Measurements from ENCODE around the gene NUTM2G. TPM values are rescaled to one million over a fixed set of nuclear protein-coding genes. Genes with fewer than 3 reads are reported as not detected.
"Not testable (repeated sequence)": the region's sequence is repeated elsewhere in the genome, so short reads cannot be mapped to it uniquely, and the experiment has no call there.

The NUTM2G gene
- total RNA-seq (not detected), polyA plus RNA-seq (not detected)
- long read RNA-seq, donor 1, partial matches to known transcripts: 0 of 2 reads
- long read RNA-seq, donor 1, other reads (novel, unspliced or antisense): 2 of 2 reads
- long read RNA-seq, donor 2, partial matches to known transcripts: 35 of 35 reads
- long read RNA-seq, donor 2, other reads (novel, unspliced or antisense): 0 of 35 reads
- long read RNA-seq, donor 3: 0 reads

DNA sequence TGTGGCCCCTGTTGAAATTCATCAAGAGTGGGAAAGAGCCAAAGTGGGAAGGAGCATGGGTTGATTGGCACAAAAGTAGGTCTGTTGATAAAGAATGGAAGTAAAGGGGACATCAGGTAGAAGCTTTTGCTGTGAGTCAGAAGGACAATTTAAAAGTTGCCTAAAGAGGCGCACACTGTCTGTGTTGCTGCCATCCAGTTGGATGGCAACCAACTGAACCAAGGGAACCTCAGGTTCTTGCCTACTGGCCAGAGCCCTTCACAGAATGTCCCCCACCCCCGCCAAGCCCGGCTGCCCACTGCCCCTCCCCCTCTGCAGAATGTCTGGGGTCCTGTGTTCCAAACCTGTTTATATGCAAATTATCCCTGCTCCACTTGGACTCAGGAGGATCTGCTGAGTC lies at the start of gene NUTM2G:
TSS of gene NUTM2G (plus strand) at position 301 of the 400 bp plus-strand sequence. CDS start 182 bp downstream, outside the sequence.
- H3K9me3 ChIP-seq; intact Hi-C loops (cut with DNase I); H3K36me3 ChIP-seq; DNase-seq; H3K27ac ChIP-seq; H3K27me3 ChIP-seq; H3K4me1 ChIP-seq (ENCODE audit: insufficient read depth); H3K4me3 ChIP-seq: not testable (repeated sequence)
- no CpG with 5 or more reads among the region's 3 CpGs for WGBS, 3 donors

- Histone ChIP-seq H3K27ac (no peak overlapping the region), H3K36me3 (no peaks in the 10 kb centered on the region), H3K27me3 (no peaks in the 10 kb centered on the region), H3K9me3 (no peaks in the 10 kb centered on the region), H3K4me3 (no peak overlapping the region), H3K4me1 (ENCODE audit: insufficient read depth) (no peaks in the 10 kb centered on the region)
- TF ChIP-seq EP300 (IDR thresholded peaks at IDR 0.05): no peak
- TF ChIP-seq POLR2A (IDR thresholded peaks at IDR 0.05): no peak
- TF ChIP-seq, protein P1, sequence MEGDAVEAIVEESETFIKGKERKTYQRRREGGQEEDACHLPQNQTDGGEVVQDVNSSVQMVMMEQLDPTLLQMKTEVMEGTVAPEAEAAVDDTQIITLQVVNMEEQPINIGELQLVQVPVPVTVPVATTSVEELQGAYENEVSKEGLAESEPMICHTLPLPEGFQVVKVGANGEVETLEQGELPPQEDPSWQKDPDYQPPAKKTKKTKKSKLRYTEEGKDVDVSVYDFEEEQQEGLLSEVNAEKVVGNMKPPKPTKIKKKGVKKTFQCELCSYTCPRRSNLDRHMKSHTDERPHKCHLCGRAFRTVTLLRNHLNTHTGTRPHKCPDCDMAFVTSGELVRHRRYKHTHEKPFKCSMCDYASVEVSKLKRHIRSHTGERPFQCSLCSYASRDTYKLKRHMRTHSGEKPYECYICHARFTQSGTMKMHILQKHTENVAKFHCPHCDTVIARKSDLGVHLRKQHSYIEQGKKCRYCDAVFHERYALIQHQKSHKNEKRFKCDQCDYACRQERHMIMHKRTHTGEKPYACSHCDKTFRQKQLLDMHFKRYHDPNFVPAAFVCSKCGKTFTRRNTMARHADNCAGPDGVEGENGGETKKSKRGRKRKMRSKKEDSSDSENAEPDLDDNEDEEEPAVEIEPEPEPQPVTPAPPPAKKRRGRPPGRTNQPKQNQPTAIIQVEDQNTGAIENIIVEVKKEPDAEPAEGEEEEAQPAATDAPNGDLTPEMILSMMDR (IDR thresholded peaks at IDR 0.05): no peak
- WGBS, 3 donors: 20 to 75% (median 73%) methylated on average over 1 of the region's 1 CpG
- no peak for DNase-seq
- intact Hi-C loops (cut with DNase I): no loop called here
These were observed 44.7 kb upstream of the NUTM2G start for GRCh38 chr9:96883922-96884321.

GRCh38 chr9:96884443-96884842 lies 44.2 kb upstream of the NUTM2G start:
- intact Hi-C loops (cut with DNase I): no loop called here
- H3K27ac ChIP-seq: no peak overlapping the region
- H3K4me1 ChIP-seq (ENCODE audit: insufficient read depth): no peaks in the 10 kb centered on the region
- DNase-seq: no peak
- no peaks in the 10 kb centered on the region for H3K9me3 ChIP-seq
- no peaks in the 10 kb centered on the region for H3K27me3 ChIP-seq
- H3K4me3 ChIP-seq: no peak overlapping the region
- WGBS, 3 donors: 66 to 85% (median 79%) methylated on average over 2 of the region's 2 CpGs
- TF ChIP-seq, protein P1 (IDR thresholded peaks at IDR 0.05): no peak
- TF ChIP-seq POLR2A (IDR thresholded peaks at IDR 0.05) (no peak), EP300 (IDR thresholded peaks at IDR 0.05) (no peak)
- no peaks in the 10 kb centered on the region for H3K36me3 ChIP-seq

DNA sequence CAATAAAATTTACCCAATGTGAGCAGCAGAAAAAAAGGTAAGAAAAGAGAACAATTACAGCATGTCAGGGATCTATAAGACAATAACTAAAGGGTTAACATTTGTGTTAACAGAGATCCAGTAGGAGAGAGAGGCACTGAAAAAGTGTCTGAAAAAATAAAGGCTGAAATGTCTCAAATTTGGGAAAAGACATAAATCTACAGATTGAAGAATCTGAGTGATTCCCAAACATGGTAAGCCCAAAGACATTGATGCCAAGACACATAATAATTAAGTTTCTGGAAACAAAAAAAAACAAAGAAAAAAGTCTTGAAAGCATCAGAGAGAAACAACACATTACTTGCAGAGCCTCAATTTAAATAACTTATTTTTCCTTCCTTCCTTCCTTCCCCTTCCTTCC lies 43.2 kb upstream of the NUTM2G start:
- no peak for TF ChIP-seq EP300 (IDR thresholded peaks at IDR 0.05)
- TF ChIP-seq, protein P1 (IDR thresholded peaks at IDR 0.05): no peak
- no peak for TF ChIP-seq POLR2A (IDR thresholded peaks at IDR 0.05)
- H3K9me3 ChIP-seq: no peaks in the 10 kb centered on the region
- no peak overlapping the region for H3K4me3 ChIP-seq
- H3K27ac ChIP-seq: no peak overlapping the region
- H3K4me1 ChIP-seq (ENCODE audit: insufficient read depth): no peaks in the 10 kb centered on the region
- DNase-seq: no peak
- no peaks in the 10 kb centered on the region for H3K27me3 ChIP-seq
- no peaks in the 10 kb centered on the region for H3K36me3 ChIP-seq
- intact Hi-C loops (cut with DNase I): no loop called here

DNA sequence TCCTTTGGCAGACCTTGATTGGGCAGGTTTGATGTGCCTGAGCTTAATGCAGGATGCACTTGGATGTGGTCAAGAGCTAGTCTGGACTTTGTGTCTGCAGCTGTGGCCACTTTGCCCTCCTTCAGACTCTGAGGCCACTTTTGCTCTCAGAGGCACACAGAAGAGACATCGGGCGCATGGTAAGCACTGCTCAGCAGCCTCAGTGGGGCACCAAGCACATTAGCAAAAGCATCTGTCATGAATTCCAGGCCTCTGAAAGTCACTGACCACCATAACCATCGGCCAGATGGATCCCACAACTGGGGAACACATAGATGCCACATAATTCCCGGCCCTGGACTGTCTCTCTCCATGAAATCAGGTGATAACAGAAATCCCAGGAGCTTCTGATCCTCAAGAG lies 40.1 kb upstream of the NUTM2G start:
- Histone ChIP-seq H3K27ac (no peak overlapping the region), H3K27me3 (no peaks in the 10 kb centered on the region), H3K9me3 (no peaks in the 10 kb centered on the region), H3K36me3 (no peaks in the 10 kb centered on the region), H3K4me1 (ENCODE audit: insufficient read depth) (no peaks in the 10 kb centered on the region), H3K4me3 (no peak overlapping the region)
- no peak for DNase-seq
- intact Hi-C loops (cut with DNase I): no loop called here
- WGBS, 3 donors: 88 to 96% (median 91%) methylated on average over 4 of the region's 4 CpGs
- TF ChIP-seq POLR2A (IDR thresholded peaks at IDR 0.05): no peak
- no peak for TF ChIP-seq EP300 (IDR thresholded peaks at IDR 0.05)
- TF ChIP-seq, protein P1 (IDR thresholded peaks at IDR 0.05): no peak
